Fibroblast of the aortic adventitia (primary cell): ENCODE data around the gene ATP2C2. TPM values are rescaled to one million over a fixed set of nuclear protein-coding genes. Genes with fewer than 3 reads are reported as not detected.

Experiments
- DNase-seq: peaks from one replicate; pipeline ENCODE4 v3.0.0-alpha.2; 2010; ENCODE audit warnings: low read depth
- H3K4me3 ChIP-seq: 2 replicates; pipeline ENCODE4 v1.5.1; 2011; ENCODE audit warnings: low read depth, mild to moderate bottlenecking, control low read depth, low read length, moderate library complexity
- total RNA-seq: library from RNA; depleted of rRNA; stranded (reverse); fragments of >200 nt; gene quantifications from 2 replicates; pipeline ENCODE4 v1.2.3, GENCODE V29; 2012; ENCODE audit warnings: low replicate concordance
- TF ChIP-seq, protein P1 (sequence below): IDR thresholded peaks from 2 replicates; pipeline ENCODE4 v1.5.1; 2011; ENCODE audit warnings: mild to moderate bottlenecking, low read length, control low read depth, inconsistent platforms; ENCODE audit not compliant: insufficient read depth

The ATP2C2 gene
- total RNA-seq, 1 donor, result not detected

DNA sequence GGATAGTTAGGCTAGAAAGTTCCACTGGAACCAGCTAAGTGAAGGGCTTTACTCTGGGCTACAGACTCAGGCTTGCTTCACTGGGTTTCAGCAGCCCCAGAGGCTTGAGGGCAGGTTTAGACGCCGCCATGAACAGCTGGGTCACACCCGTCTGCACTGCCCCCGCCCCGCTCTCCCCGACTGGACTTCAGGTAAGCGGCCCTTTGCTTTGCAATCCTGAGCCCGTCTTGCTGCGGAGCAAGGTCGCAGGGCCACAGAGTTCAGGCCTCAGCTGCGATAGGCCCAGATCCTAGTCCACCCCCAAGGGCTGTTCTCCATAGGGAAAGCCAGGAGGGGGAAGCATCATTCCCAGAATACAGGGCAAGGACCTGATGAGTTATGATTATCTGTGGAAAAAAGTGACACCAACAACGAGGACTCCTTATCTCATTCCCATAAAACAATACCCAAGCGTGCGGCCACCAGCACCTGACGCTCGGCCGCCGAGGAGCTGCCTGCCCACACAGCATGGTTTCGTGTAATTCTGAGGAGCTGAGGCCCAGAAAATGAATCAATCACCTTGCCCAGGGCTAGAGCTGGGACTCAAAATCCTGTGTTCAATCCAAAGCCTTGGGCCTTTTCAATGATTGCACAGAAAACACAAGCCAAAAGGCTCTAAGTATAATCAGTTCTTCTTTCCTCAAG, 115.7 kb downstream of the ATP2C2 start:
- DNase-seq, result no peak
- no peak overlapping the region for H3K4me3 ChIP-seq
- TF ChIP-seq, protein P1, sequence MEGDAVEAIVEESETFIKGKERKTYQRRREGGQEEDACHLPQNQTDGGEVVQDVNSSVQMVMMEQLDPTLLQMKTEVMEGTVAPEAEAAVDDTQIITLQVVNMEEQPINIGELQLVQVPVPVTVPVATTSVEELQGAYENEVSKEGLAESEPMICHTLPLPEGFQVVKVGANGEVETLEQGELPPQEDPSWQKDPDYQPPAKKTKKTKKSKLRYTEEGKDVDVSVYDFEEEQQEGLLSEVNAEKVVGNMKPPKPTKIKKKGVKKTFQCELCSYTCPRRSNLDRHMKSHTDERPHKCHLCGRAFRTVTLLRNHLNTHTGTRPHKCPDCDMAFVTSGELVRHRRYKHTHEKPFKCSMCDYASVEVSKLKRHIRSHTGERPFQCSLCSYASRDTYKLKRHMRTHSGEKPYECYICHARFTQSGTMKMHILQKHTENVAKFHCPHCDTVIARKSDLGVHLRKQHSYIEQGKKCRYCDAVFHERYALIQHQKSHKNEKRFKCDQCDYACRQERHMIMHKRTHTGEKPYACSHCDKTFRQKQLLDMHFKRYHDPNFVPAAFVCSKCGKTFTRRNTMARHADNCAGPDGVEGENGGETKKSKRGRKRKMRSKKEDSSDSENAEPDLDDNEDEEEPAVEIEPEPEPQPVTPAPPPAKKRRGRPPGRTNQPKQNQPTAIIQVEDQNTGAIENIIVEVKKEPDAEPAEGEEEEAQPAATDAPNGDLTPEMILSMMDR, result no peak

- DNase-seq, result peak; percentile 69
- TF ChIP-seq, protein P1, result peak; percentile 76
- no peak overlapping the region for H3K4me3 ChIP-seq
Observed at GRCh38 chr16:84484579-84485254, 116.4 kb downstream of the ATP2C2 start.

DNA sequence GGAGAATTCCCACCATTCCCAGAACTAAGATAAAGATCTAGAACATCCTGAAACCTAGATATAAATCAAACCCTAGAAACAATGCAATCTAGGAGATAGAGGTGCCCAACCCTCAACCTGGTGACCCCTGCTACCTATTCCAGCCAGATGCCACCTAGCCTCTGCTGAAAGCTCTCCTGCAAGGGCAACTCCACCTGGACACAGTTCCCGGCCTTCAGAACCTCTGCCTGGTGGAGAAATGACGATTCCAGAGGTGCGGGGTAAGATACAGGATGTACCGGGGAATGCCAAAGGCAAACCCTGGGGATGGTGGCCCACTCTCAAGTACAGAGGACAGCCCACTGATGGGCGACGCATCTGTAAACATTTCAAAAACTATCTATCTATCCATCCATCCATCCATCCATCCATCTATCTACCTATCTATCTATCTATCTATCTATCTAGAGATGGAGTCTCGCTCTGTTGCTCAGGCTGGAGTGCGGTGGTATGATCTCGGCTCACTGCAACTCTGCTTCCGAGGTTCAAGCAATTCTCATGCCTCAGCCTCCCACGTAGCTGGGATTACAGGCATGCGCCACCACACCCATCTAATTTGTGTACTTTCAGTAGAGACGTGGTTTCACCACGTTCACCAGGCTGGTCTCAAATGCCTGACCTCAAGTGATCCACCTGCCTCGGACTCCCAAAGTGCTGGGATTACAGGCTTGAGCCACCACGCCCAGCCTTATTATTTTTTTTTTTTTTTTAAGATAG, 117.1 kb downstream of the ATP2C2 start:
- no peak for DNase-seq

GRCh38 chr16:84486126-84486525, 117.8 kb downstream of the ATP2C2 start:
- H3K4me3 ChIP-seq, result no peak overlapping the region
- TF ChIP-seq, protein P1, result no peak
- DNase-seq, result no peak

More for the DNA sequence above, 117.1 kb downstream of the ATP2C2 start:
- TF ChIP-seq, protein P1, result no peak
- no peak overlapping the region for H3K4me3 ChIP-seq

DNA sequence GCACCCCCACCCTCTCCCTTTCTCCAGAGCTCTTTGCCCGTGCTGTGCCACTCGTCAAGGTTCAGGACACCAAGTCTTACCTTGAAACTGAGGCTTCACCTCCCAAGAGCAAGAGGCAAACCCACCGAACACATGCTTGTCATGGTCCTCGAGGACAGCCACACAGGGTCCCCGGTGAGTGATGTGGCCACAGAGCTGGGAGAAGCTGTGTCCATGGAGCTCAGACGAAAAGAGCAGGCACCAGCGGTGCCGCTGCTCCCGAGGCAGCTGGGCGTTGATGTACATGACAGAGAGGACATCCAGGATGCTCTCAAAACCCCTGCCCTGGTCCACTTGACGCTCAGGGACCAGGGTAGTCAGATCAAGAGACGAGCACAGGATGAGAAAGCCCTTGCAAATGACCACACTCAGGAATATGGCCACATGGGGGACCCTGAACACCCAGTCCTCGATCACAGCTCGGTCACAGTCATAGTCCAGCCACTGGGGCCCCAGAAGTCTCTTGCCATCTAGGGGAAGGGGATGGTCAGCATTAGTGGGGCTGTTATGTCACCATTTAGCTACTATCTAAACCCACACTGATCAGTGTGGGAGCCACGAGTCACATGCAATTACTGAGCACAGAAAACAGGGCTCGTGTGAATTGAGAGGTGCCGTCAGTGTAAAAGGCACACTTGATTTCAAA, 118.4 kb downstream of the ATP2C2 start:
- no peak for DNase-seq
- no peak overlapping the region for H3K4me3 ChIP-seq
- TF ChIP-seq, protein P1, result no peak

DNA sequence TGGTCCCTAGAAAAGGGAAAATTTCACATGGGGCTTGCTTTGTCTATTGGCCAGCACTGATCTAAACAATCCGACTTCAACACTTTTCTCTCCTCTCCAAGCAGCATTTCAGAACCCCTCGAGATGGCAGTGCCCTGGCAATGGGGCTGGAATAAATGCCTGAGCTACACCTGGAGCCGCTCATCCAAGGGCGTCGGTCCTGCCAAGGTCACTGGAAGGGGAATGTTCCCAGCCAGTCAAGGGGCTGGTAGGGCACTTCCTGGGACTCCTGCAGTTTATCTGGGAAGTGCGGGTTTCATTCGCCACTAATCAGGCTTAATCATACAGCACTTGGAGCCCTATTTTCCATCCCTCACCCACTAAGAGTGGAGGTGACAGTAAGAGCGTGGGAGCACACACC, 119.0 kb downstream of the ATP2C2 start:
- TF ChIP-seq, protein P1, result no peak
- H3K4me3 ChIP-seq, result no peak overlapping the region
- DNase-seq, result no peak
